ENCODE measurements around the gene CPT1A.

The CPT1A gene

DNA sequence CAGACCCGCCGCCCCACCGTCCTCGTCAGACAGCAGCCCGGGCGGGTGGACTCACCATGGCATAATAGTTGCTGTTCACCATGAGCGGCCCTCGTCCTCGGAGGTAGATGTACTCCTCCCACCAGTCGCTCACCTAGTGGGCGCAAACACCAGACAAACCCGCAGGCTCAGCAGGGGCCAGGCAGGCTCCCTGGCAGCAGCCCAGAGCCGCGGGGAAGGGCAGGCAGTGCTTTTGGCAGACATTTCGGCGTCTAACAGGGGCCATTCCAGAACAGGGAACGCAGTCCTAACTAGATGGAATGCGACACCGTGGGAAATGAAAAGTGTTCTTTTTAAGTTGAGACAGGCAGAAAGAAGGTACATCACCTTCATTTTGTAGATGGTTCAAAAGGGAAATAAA is 44.9 kb downstream of the CPT1A start:
- no peak for TF ChIP-seq CTCF (conservative IDR thresholded peaks at IDR 0.05; ENCODE audit: low read depth, low read length)
- no peaks in the 10 kb centered on the region for H3K79me2 ChIP-seq (ENCODE audit: insufficient read depth, low read depth)
- no peaks in the 10 kb centered on the region for H4K20me1 ChIP-seq (ENCODE audit: insufficient read depth)
- no peaks in the 10 kb centered on the region for H3K4me1 ChIP-seq (ENCODE audit: low read depth, poor library complexity, severe bottlenecking)
- H3K27me3 ChIP-seq (ENCODE audit: insufficient read depth, low read depth), result no peaks in the 10 kb centered on the region
- H3K27ac ChIP-seq, result no peak overlapping the region
- no peak overlapping the region for H3K9ac ChIP-seq
- H2AFZ ChIP-seq (ENCODE audit: low read depth), result no peak overlapping the region
- H3K4me3 ChIP-seq (IDR thresholded peaks at IDR 0.05; ENCODE audit: insufficient read depth, low read depth, low read length), result no peak overlapping the region
- no peak overlapping the region for H3K4me2 ChIP-seq
- H3K36me3 ChIP-seq (ENCODE audit: insufficient read depth), result no peaks in the 10 kb centered on the region

DNA sequence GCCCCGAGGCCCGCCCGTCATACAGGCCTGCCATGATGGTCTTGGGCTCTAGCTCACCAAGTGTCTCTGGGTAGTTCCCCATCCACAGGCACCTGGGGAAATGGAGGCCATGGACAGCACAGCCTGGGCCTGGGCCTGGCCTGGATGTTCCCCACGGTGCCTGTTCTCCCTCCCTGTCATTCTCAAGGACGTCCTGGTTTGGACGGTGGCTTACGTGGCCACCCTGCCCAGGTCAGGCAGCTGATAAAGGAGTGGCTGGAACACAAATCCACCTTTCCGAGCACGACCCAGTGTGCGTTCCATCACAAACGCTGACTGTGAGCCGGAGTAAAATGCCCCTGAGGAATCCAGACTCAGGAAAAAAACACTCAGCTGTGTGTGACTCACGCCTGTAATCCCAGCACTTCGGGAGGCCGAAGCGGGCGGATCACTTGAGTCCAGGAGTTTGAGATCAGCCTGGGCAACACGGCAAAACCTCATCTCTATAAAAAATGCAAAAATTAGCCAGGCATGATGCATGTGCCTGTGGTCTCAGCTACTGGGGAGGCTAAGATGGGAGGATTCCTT is 49.2 kb downstream of the CPT1A start:
- Histone ChIP-seq H3K79me2 (ENCODE audit: insufficient read depth, low read depth) (no peaks in the 10 kb centered on the region), H3K4me2 (no peak overlapping the region), H3K36me3 (ENCODE audit: insufficient read depth) (no peaks in the 10 kb centered on the region), H3K4me1 (ENCODE audit: low read depth, poor library complexity, severe bottlenecking) (no peaks in the 10 kb centered on the region), H4K20me1 (ENCODE audit: insufficient read depth) (no peaks in the 10 kb centered on the region), H3K27ac (no peak overlapping the region), H3K27me3 (ENCODE audit: insufficient read depth, low read depth) (no peaks in the 10 kb centered on the region), H2AFZ (ENCODE audit: low read depth) (no peak overlapping the region), H3K4me3 (IDR thresholded peaks at IDR 0.05; ENCODE audit: insufficient read depth, low read depth, low read length) (no peak overlapping the region), H3K9ac (no peak overlapping the region)
- TF ChIP-seq CTCF (conservative IDR thresholded peaks at IDR 0.05; ENCODE audit: low read depth, low read length), result no peak

DNA sequence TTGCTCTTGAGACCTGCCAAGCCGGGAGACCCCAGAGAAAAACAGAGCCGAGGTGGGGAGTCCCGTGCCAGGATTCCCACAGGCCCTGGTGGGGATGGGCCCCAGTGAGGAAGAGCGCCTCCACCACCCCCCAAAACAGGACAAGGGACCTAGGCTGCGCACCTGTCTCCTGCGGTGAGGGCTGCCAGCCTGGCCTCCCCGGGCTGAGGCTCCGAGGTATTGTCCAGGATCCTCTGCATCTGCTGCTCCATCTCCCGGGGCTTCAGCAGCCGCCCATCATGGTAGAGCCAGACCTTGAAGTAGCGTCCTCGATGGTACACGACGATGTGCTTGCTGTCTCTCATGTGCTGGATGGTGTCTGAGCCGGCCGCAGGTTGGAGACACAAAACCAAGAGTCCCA is 57.1 kb downstream of the CPT1A start:
- TF ChIP-seq CTCF (conservative IDR thresholded peaks at IDR 0.05; ENCODE audit: low read depth, low read length), result no peak
- Histone ChIP-seq H3K36me3 (ENCODE audit: insufficient read depth) (no peaks in the 10 kb centered on the region; the same call in 1 of the 2 replicates), H3K27me3 (ENCODE audit: insufficient read depth, low read depth) (no peaks in the 10 kb centered on the region), H2AFZ (ENCODE audit: low read depth) (no peak overlapping the region), H3K9ac (no peak overlapping the region), H3K79me2 (ENCODE audit: insufficient read depth, low read depth) (no peaks in the 10 kb centered on the region), H3K4me3 (IDR thresholded peaks at IDR 0.05; ENCODE audit: insufficient read depth, low read depth, low read length) (no peak overlapping the region), H3K27ac (no peak overlapping the region), H4K20me1 (ENCODE audit: insufficient read depth) (no peaks in the 10 kb centered on the region), H3K4me2 (no peak overlapping the region), H3K4me1 (ENCODE audit: low read depth, poor library complexity, severe bottlenecking) (no peaks in the 10 kb centered on the region)

- H3K4me1 ChIP-seq (ENCODE audit: low read depth, poor library complexity, severe bottlenecking), result no peaks in the 10 kb centered on the region
- no peak overlapping the region for H3K9ac ChIP-seq
- H2AFZ ChIP-seq (ENCODE audit: low read depth), result no peak overlapping the region
- no peaks in the 10 kb centered on the region for H3K27me3 ChIP-seq (ENCODE audit: insufficient read depth, low read depth)
- H3K4me2 ChIP-seq, result no peak overlapping the region
- no peaks in the 10 kb centered on the region for H3K79me2 ChIP-seq (ENCODE audit: insufficient read depth, low read depth)
- no peak overlapping the region for H3K4me3 ChIP-seq (IDR thresholded peaks at IDR 0.05; ENCODE audit: insufficient read depth, low read depth, low read length)
- H3K27ac ChIP-seq, result no peak overlapping the region
- H3K36me3 ChIP-seq (ENCODE audit: insufficient read depth), result no peaks in the 10 kb centered on the region; the same call in 1 of the 2 replicates
- H4K20me1 ChIP-seq (ENCODE audit: insufficient read depth), result no peaks in the 10 kb centered on the region
- no peak for TF ChIP-seq CTCF (conservative IDR thresholded peaks at IDR 0.05; ENCODE audit: low read depth, low read length)
Observed at GRCh38 chr11:68783216-68783821, 58.4 kb downstream of the CPT1A start.
